Thyroid gland (tissue), 4 donors: ENCODE data around the gene IL18BP.

Experiments used
- POLR2A ChIP-seq, 2 donors: fragments of 450-650 bp; IDR thresholded peaks; one replicate each; pipeline ENCODE4 v1.6.1; 2017; ENCODE audit warnings: antibody characterized with exemption in 2 of 2, mild to moderate bottlenecking in 2 of 2, moderate library complexity in 1 of 2
- TF ChIP-seq, protein P1 (sequence below), 6 experiments: fragments of 200-600 bp in 3 of 6; fragments of 450-650 bp in 3 of 6; sonication (generic) in 3 of 6; IDR thresholded peaks; one replicate each; pipeline ENCODE4 v1.5.1; 2016 to 2019; ENCODE audit warnings: antibody characterized with exemption in 6 of 6, mild to moderate bottlenecking in 2 of 6, inconsistent platforms in 1 of 6, moderate library complexity in 1 of 6

- TF ChIP-seq, protein P1, sequence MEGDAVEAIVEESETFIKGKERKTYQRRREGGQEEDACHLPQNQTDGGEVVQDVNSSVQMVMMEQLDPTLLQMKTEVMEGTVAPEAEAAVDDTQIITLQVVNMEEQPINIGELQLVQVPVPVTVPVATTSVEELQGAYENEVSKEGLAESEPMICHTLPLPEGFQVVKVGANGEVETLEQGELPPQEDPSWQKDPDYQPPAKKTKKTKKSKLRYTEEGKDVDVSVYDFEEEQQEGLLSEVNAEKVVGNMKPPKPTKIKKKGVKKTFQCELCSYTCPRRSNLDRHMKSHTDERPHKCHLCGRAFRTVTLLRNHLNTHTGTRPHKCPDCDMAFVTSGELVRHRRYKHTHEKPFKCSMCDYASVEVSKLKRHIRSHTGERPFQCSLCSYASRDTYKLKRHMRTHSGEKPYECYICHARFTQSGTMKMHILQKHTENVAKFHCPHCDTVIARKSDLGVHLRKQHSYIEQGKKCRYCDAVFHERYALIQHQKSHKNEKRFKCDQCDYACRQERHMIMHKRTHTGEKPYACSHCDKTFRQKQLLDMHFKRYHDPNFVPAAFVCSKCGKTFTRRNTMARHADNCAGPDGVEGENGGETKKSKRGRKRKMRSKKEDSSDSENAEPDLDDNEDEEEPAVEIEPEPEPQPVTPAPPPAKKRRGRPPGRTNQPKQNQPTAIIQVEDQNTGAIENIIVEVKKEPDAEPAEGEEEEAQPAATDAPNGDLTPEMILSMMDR (IDR thresholded peaks at IDR 0.05): no peak
- TF ChIP-seq POLR2A (IDR thresholded peaks at IDR 0.05): no peak
Measured at GRCh38 chr11:72006309-72007088, 7.8 kb downstream of the IL18BP start.
